Measurements from ENCODE around the gene CHFR. TPM values are rescaled to one million over a fixed set of nuclear protein-coding genes. Genes with fewer than 3 reads are reported as not detected.

Gene CHFR
- total RNA-seq, 2 donors from 2014 or later, result 37.8 to 41.4 TPM

GRCh38 chr12:132825089-132825488 is 62.3 kb downstream of the CHFR start:
- H3K4me1 ChIP-seq, result peaks cover 9% of the 10 kb centered on the region
- intact Hi-C loops (cut with DNase I), result no loop called here
- no peaks in the 10 kb centered on the region for H3K36me3 ChIP-seq

GRCh38 chr12:132824053-132824452 is 63.4 kb downstream of the CHFR start:
- DNase-seq, result no peak
- peaks cover 1% of the 10 kb centered on the region for H3K36me3 ChIP-seq

More at GRCh38 chr12:132825089-132825488, 62.3 kb downstream of the CHFR start:
- Histone ChIP-seq H3K9me3 (no peaks in the 10 kb centered on the region), H3K4me3 (no peak overlapping the region), H3K27me3 (no peaks in the 10 kb centered on the region), H3K9ac (ENCODE audit: low read depth in 2 of 2, low read length in 2 of 2) (no peak overlapping the region), H3K27ac (no peak overlapping the region)
- no peak for DNase-seq
- no peak for TF ChIP-seq CTCF (IDR thresholded peaks at IDR 0.05)

GRCh38 chr12:132818562-132818961 is 68.8 kb downstream of the CHFR start:
- no peak overlapping the region for H3K4me3 ChIP-seq
- H3K27me3 ChIP-seq, result no peaks in the 10 kb centered on the region
- intact Hi-C loops (cut with DNase I), result no loop called here
- no peak for TF ChIP-seq CTCF (IDR thresholded peaks at IDR 0.05)
- H3K36me3 ChIP-seq, result peaks cover 25% of the 10 kb centered on the region
- DNase-seq, result no peak
- no peak overlapping the region for H3K27ac ChIP-seq
- H3K9ac ChIP-seq (ENCODE audit: low read depth in 2 of 2, low read length in 2 of 2), result no peak overlapping the region
- no peaks in the 10 kb centered on the region for H3K4me1 ChIP-seq
- no peaks in the 10 kb centered on the region for H3K9me3 ChIP-seq

More at GRCh38 chr12:132824053-132824452, 63.4 kb downstream of the CHFR start:
- Histone ChIP-seq H3K9ac (ENCODE audit: low read depth in 2 of 2, low read length in 2 of 2) (no peak overlapping the region), H3K27me3 (no peaks in the 10 kb centered on the region), H3K27ac (no peak overlapping the region), H3K4me3 (no peak overlapping the region), H3K4me1 (peaks cover 9% of the 10 kb centered on the region), H3K9me3 (no peaks in the 10 kb centered on the region)
- intact Hi-C loops (cut with DNase I), result no loop called here
- TF ChIP-seq CTCF (IDR thresholded peaks at IDR 0.05), result no peak

GRCh38 chr12:132814232-132814631 is 73.2 kb downstream of the CHFR start:
- Histone ChIP-seq H3K9ac (ENCODE audit: low read depth in 2 of 2, low read length in 2 of 2) (no peak overlapping the region), H3K27ac (no peak overlapping the region), H3K36me3 (peaks cover 25% of the 10 kb centered on the region), H3K27me3 (no peaks in the 10 kb centered on the region), H3K4me3 (no peak overlapping the region), H3K9me3 (no peaks in the 10 kb centered on the region), H3K4me1 (no peaks in the 10 kb centered on the region)
- DNase-seq, result no peak
- TF ChIP-seq CTCF (IDR thresholded peaks at IDR 0.05), result no peak
- intact Hi-C loops (cut with DNase I), result no loop called here

- DNase-seq, result no peak
- Histone ChIP-seq H3K9ac (ENCODE audit: low read depth in 2 of 2, low read length in 2 of 2) (no peak overlapping the region), H3K4me3 (no peak overlapping the region), H3K4me1 (no peaks in the 10 kb centered on the region), H3K36me3 (peaks cover 21% of the 10 kb centered on the region), H3K27ac (no peak overlapping the region), H3K9me3 (no peaks in the 10 kb centered on the region), H3K27me3 (no peaks in the 10 kb centered on the region)
- no peak for TF ChIP-seq CTCF (IDR thresholded peaks at IDR 0.05)
- intact Hi-C loops (cut with DNase I), result no loop called here
Measured at GRCh38 chr12:132813443-132813842, 74.0 kb downstream of the CHFR start.
